ENCODE data around the gene NTRK2.
"Not testable (repeated sequence)": the region's sequence is repeated elsewhere in the genome, so short reads cannot be mapped to it uniquely, and the experiment has no call there.

The NTRK2 gene

GRCh38 chr9:85056203-85056572 lies 386.7 kb downstream of the NTRK2 start:
- no peak for DNase-seq (ENCODE audit: low read depth in 2 of 2)

GRCh38 chr9:85061969-85062368 lies 392.4 kb downstream of the NTRK2 start:
- DNase-seq (ENCODE audit: low read depth in 2 of 2) = no peak

GRCh38 chr9:85062385-85063022 lies 393.0 kb downstream of the NTRK2 start:
- DNase-seq (ENCODE audit: low read depth in 2 of 2) = no peak

GRCh38 chr9:85064811-85065371 lies 395.4 kb downstream of the NTRK2 start:
- no peak for DNase-seq (ENCODE audit: low read depth in 2 of 2)

- DNase-seq (ENCODE audit: low read depth in 2 of 2) = no peak
Observed at GRCh38 chr9:85067792-85068191, 398.3 kb downstream of the NTRK2 start.

GRCh38 chr9:85069421-85069820 lies 399.9 kb downstream of the NTRK2 start:
- not testable (repeated sequence) for DNase-seq (ENCODE audit: low read depth in 2 of 2)

Data from stimulated activated CD8-positive, alpha-beta memory T cell treated with anti-CD3 and anti-CD28 coated beads, Interleukin-15, amount 100 ng/mL, for 48 hours (primary cell).